GM19395 (cell line): Measurements from ENCODE around the gene SLC17A9.
"Not testable (repeated sequence)": the region's sequence is repeated elsewhere in the genome, so short reads cannot be mapped to it uniquely, and the experiment has no call there.

Experiments used
- ATAC-seq: cut with Tn5 transposase; IDR thresholded peaks from one replicate; pipeline ENCODE4 v1.9.1; 2021; ENCODE audit warnings: mild to moderate bottlenecking, moderate library complexity; ENCODE audit not compliant: unreplicated experiment

SLC17A9 gene

DNA sequence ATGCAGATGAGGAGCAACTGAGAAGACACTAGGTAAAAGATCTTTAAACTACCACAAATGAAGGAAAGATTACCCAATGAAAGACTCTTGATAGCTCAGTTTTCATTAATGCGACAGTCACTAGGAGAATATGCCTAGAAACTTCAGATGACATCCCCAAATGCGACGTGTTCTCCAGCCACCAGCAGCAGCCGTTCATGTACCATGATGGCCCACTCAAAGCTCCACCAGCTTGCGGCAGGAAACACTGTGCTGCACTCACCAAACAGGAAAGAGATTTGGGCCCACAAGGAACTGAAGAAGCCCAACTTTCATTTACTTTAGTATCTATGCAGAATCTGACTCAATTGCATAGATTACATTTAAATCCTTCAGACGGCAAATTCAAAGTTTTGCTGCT, 33.7 kb upstream of the SLC17A9 start:
- no peak for ATAC-seq

DNA sequence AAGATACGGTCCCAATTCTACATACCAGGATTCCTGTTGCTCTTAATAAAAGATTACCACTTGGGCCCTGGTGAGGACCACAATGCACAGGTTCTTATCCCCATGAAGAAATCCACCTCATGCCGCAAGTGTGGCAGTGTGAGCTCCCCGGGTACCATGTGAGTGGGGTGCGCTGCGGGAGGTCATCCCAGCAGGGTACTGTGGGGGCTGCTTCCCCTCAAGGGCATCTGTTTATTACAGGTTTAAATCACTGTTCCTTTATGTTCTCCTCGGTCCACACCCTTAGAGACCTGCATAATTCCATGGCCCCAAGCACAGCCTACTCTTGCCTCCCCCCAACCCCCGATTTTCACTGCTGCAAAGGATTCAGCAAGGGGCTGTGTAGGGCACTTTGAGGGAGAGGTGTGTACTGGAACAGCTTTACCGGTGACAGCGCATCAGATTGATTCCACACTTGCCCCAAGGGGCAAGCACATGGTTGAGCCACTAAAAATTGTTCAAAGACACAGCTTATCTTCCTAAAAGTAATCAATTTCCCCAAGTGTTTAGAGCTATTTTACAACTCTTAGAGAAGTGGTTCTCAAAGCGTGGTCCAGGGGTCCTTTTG, 32.4 kb upstream of the SLC17A9 start:
- ATAC-seq = no peak

DNA sequence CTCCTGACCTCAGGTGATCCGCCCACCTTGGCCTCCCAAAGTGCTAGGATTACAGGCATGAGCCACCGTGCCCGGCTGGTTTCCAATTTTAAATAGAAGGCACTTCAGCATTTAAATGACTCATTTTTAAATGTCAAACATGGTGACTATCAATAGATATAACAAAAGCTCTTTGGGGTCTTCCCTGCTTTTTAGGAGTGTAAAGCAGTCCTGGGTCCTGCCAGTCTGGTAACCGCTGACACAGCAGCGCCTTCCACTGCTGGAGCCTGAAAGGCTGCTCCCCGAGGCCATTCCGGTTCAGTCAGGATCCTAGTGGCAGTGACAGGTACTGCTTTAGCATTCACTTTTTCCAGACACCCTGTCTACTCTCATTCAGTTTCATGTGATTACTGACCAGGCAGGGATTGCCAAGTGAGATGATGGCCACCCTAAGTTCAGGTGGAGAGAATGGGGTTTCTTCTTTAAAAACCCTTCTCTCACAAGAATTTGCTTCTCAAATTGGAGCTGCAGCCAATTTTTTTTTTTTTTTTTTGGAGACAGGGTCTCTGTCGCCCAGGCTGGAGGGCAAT, 31.3 kb upstream of the SLC17A9 start:
- no peak for ATAC-seq

DNA sequence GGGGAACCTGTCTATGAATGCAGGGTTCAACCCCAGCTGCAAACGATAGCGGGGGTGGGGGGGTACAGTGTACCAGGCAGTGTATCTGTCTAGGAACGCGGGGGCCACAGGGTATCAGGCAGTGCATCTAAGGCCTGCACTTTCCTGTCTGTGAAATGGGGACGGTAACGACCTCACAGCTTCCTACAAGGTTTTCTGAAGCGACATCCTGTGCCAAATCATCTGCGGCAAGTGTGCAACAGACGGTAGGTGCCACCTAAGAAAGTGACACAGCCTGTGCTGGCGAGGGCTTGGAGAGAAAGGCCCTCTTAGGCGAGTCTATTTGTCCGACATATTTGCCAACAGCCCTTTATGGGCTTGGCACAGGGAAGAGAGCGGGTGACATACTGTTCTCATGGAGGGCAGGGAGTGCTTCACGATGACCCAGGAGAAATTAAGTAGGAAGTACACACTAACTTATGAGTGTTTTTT, 30.0 kb upstream of the SLC17A9 start:
- ATAC-seq = no peak

DNA sequence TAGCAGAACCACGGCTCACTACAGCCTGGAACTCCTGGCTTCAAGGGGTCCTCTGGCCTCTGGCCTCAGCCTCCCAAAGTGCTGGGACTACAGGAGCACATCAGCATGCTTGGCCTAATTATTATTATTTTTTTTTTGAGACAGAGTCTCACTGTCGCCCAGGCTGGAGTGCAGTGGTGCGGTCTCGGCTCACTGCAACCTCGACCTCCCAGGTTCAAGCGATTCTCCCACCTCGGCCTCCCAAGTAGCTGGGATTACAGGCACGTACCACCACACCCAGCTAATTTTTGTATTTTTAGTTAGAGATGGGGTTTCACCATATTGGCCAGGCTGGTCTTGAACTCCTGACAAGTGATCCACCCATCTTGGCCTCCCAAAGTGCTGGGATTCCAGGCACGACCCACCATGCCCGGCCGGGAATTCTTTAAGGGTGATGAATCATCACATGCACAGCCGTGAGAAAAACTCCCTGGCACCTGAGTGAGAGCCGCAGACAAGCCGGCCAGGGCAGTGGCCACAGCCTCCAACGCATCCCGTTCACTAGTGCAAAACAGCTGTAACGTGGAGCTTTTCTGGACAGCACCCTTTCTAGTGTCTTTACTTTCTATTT, 29.3 kb upstream of the SLC17A9 start:
- ATAC-seq = not testable (repeated sequence)

DNA sequence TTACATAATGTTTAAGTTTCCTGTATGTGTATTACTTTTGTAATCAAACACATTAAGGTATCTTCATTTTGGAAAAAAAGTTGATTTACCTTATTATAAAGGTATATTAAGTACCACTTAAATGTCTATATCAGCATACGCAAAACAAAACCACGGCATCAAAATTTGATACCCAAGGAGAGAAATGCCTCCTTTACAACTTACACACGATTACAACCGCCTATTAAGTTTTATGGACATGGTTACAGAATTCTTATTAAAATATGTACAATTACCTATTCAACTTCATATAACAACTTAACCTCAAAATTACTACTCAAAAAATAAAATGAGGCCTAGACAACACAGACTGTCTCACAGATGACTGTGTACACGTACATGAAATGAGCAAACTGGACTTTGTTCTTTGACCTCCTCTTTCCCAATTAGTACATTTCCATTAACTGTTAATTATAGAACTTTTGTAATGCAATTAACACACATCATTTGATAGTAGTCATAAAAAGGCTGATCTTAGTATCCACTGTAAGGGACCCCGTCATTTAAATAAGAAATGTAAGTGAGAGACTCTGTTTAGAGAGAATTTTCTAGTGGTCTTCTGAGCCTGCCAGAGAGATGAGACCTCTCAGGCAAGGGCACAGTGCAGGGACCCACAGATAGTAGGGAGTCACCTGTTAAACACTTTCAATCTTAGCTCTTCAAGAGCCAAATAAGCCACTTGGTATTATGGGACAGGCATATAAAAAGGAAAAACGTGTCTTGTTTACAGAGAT, 28.7 kb upstream of the SLC17A9 start:
- no peak for ATAC-seq

DNA sequence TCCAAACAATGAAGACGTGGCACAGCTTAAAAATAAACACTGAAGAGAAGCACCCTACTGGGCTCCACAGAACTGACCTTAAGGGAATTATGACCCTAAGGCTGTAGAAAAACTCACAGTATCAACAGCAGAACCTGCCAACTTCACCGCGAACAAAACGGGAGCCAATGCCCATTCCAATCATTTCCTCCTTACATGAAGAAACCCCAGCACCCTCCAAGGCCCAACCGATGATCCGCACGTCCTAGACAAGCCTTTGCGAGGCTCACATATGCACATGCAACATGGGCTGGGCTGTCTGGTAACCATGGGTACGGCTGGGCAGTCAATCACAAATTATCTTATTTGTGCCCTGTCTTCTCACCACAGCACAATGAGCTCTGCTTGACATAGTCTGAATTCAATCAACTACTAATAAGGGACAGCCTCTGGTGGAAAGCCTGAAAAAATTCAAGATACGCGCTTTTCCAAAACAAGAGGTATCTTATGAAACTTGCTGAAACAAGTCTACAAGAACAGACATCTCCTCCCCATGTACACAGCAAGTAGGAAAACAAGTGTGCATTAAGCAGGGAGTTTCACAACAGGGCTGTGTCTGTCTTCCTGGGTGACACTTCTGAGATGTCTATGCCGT, 27.9 kb upstream of the SLC17A9 start:
- no peak for ATAC-seq

DNA sequence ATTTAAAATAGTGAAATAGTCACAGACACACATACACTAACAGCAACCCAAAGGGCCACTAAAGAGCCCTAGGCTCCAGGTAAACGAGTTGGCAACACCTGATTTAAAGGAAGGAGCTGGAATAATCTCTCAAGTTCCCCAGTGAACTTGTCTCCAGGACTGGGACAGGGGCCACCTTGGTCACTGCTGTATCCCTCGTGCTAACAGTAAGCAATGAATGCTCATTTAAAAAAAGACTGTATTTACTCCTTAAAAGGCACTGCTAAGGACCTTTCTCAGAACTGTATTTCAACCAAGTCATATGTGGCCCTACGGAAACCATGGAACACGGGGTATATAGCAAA, 27.5 kb upstream of the SLC17A9 start:
- no peak for ATAC-seq

DNA sequence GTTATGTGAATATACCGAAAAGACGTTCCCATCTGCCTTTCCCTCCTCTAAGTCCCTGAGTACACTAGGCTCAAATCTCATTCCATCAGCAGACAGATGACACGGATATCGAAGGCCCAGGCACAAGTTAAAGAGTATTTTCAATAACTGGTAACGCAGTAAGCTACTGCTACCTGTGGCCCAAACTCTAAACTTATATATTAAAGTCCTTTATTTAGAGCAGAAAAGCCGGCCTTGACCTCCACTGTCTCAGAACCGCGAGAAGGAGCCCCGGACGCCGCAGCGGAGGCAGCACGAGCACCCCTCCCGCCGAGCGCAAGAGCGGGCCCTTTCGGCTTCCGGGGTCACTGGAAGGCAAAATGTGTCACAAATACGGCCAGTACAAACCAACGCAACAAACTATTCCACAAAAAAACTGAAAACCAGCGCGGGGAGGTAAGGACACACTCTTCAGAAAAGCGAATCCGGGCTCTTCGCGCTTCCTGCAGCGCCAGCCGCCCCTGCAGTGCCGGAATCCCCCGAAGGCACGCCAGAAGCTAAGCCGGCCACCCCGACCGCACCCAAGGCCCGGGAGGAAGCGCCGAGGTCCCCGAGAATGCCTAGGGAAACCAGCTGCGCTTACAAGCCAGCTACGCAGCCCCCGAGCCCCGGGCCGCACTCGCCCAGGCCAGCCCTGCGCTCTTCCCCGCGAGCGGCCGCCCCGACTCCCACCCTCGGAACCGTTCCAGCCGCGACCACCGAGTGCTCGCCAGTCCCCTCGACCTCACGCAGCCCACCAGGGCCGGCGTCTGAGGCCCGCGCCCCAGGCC, 26.9 kb upstream of the SLC17A9 start:
- peak; percentile 19 for ATAC-seq

DNA sequence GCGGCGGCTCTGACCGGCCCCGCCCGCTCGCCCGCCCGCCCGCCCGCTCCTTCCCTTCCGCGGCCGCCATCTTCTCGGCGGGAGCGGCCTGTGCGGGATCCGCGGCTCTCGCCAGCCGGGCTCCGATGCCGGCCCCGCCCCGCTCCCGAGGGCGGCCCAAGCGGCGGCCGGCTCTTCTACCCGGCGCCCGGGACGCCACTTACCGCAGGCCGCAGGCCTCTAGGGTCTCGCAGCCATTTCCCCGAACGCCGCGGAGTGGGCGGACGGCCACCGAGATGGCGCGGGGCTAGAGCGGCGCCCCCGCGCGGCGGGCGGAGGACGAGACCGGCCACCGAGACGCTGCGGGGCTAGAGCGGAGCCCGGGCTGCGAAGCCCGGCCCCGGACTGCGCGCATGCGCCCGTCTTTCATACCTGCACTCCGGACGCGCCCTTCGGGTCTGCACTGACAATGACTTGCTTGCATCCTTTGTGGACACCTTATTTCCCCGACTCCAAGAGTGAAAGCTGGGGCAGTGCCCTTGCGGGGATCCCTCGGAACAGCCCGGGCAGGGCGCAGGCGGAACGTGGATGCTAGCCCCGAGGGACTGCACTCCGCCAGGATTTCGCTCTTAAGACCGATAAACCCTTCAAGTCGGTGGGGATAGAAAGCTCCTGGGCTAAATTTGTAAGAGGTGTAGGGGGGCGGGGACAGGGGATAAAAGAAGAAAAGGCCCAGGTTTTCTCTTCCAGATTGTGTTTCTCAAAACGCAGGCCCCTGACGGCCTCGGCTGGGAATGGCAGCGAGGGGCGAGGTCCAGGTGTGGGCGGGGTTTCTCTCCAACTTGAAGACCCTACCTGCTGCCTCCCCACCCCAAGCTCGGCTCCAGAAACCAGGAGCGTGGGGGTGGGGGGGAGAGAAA, 26.0 kb upstream of the SLC17A9 start, which contains the start of gene DIDO1:
DIDO1 (minus strand) TSS at position 277 of the 899 bp plus-strand sequence.
- ATAC-seq = peak; percentile 68

DNA sequence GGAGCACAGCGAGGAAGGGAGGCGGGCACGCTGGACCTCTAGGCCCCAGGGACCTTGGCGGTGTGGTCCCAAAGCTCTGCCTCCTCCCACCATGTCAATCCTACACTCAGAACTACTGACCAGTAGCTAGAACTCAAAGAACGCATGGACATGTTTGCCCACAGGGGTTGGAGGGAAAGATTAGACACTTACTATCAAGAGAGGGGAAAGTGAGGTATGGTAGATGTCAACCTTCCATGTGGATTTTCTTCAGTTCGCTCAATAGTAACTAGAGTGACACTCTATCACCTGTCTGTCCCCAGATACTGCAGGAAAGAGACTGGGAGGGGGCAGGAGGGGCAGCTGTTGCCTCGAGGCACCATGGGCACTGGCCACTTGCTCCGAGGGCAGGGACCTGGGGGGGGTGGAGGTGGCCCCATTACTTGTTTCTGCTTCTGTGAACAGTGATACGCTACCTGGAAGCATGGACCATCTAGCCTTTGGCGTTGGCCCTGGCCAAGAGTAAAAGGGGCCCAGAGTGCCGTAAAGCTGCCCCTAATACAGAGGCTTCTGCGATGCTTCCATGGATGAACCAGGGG, 25.3 kb upstream of the SLC17A9 start:
- ATAC-seq = no peak

DNA sequence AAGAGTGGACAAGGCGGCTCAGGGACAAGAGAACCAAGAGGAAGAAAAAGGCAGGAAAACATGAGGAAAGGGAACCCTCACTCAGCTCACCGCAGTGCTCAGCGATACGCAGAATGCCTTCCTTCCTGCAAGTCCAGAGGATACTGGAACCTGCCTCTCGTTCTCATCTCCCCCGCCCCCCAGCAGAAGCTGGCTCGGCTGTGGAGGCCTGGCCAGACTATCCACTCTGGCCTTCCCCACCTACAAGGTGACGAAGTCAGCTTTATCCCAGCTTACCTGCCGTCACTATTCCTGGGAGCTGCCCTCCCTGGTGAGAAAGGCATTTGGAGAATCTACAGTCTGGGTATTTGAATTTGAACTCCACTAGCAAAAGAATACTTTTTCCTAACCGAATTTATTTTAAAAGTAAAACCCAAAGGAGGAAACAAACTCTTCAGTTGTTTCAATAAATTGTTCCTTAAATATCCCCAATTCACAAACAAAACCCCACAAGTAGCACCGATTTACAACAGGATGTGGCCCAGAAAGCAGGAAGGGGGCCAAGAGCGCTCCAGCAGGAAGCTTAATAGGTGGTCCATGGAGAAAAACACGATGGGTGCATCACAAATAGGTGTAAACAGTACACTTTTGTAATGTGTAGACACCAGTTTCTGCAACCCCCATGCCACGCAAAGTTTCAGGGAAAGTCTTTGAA, 24.1 kb upstream of the SLC17A9 start:
- ATAC-seq = no peak

DNA sequence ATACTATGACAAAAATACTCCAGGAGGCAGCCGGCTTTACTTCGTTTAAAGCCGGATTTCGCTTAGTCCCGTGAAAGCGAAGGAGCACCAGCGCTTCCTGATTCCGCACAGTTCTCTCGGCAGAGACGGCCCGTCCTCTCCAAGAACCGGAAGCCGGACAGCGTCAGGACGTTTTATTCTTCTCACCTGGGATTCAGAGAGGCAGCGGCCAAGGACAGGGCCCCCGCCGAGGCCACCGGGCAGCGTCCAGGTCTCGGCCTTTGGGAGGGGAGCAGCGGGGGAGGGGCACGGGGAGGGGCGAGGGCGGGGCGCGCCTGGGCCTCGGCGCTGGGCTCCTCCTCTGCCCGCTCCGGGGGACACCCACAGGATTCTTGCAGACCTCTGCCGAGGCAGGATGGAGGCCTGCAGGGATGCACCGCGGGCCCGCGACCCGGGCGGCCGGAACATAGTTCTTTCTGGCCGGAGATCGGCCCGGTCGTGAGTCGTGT, 23.4 kb upstream of the SLC17A9 start:
- no peak for ATAC-seq

DNA sequence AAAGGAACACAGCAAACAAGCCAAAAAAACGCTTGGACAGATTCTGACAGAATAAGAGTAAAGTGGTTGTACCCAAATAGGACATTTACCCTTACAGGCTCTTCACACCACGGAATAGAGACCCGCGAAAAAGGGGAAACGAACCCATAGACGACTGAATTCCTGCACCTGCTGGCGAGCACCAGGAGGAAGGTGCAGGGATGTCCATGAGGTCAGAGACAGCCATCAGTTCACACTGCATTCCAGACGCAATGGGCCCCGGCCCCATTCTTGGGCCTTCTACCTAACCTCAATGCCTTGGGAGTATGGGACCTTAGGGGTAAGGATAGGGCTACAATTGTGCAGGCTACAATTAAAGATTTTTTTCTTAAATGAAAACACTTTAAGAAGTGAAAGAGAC, 21.0 kb upstream of the SLC17A9 start:
- no peak for ATAC-seq

DNA sequence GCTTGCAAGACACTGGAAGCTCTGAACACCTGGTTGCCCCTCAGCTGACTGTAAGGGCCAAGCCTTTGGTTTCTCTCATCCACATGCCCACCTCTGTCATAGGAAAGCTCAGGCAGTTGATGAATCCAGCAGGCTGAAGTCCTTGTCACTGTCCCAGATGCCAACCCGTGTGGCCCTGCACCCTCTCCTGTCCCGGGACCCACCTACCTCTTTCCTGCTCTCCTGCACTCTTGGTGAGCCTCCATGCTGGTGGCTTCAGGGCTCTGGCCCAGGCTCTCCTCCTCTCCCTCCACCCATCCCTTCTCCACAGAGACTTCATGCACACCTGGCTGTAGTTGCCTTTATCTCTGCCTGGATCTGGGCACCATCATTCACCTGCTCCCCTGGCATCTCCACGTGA, 18.5 kb upstream of the SLC17A9 start:
- no peak for ATAC-seq

DNA sequence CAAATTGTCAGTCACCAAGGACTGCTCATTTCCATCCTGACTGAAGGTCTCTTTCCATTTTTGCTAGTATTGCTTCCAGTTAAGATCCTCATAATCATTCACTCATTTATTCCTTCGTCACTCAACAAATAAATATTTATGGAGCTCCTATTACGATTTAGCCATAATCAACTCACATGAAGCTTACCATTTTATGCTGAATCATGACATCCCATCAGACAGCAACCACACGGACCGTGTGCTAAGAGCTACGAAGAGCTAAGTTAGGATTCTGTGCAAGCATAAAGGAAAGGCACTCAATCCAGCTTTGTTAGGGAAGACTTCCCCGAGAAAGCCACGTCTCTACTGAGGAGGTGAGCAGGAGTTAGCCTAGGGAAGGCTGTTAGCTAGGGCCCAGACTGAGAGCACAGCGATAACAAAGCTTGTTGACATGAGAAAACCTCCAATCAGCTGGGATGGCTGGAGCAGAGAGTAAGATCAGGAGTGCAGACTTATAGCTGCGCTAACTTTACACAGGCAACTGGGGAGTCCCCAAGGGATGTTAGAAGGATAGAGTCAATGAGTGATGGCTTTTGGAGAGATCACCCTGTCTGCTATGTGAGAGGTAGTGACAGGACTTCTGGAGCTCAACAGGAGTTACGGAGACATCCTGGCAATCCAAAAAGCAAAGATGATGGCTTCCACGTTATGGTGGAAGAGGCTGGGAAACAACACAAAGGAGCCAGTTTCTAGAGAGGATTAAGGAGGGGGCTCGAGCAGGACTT, 17.1 kb upstream of the SLC17A9 start:
- ATAC-seq = no peak

DNA sequence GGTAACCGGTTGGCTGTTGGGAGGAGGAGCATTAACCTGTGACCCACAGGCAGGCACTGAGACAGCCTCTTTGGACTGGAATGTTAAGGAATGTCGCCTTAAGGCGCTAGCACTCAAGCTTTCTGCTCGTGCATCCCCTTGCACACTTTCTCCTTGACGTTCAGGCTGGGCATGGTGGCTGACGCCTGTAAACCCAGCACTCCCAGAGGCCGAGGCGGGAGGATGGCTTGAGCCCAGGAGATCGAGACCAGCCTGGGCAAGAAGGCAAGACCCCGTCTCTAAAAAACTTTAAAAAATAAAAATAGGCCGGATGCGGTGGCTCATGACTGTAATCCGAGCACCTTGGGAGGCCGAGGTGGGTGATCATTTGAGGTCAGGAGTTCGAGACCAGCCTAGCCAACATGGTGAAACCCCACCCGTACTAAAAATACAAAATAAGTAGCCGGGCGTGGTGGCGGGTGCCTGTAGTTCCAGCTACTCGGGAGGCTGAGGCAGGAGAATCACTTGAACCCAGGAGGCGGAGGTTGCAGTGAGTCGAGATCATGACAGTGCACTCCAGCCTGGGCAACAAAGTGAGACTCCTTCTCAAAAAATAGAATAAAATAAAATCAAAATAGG, 16.4 kb upstream of the SLC17A9 start:
- ATAC-seq = no peak
